HepG2 (cell line): ENCODE results near the gene NDUFA8. TPM values are rescaled to one million over a fixed set of nuclear protein-coding genes. Genes with fewer than 3 reads are reported as not detected.

Source experiments
- ATAC-seq: fragments of 200-7000 bp; cut with Tn5 transposase; 3 replicates; pipeline ENCODE4 v1.9.1; 2020; ENCODE audit warnings: mild to moderate bottlenecking, moderate library complexity
- BruUV-seq: library from RNA; stranded (reverse); fragments of 400-500 nt; replicated peaks from 2 replicates; lab custom pipeline; 2021; lab: Mats Ljungman, UMichigan
- CTCF ChIA-PET: fragments of 300-600 bp; formaldehyde crosslinking; extraction: SDS; loops from one replicate; lab custom pipeline; 2021; ENCODE audit warnings: low total read pairs, inconsistent platforms, low intra/inter-chr PET ratio; lab: Yijun Ruan, JAX
- POLR2A ChIA-PET: fragments of 350-600 bp; sonication (Branson Sonifier 250); formaldehyde crosslinking; loops from one replicate; lab custom pipeline; 2020; ENCODE audit warnings: antibody characterized with exemption, inconsistent platforms; lab: Yijun Ruan, JAX
- DNase-seq: peaks from one replicate; pipeline ENCODE4 v3.0.0-alpha.2; 2015; ENCODE audit warnings: low spot score
- FAIRE-seq: peaks from 3 replicates; lab custom pipeline; 2011; peaks lifted over from hg19 to GRCh38; lab: Jason Lieb, UNC
- H2AFZ ChIP-seq: one replicate; pipeline ENCODE4 v1.6.1; 2011; ENCODE audit warnings: low read length, inconsistent platforms
- H3K27ac ChIP-seq: fragments of 300-600 bp; 3 replicates; pipeline ENCODE4 v1.8.0; 2011; ENCODE audit warnings: mixed run types, mild to moderate bottlenecking, mixed read lengths, low read length, inconsistent platforms; ENCODE audit not compliant: insufficient read depth; ENCODE audit errors: extremely low read length
- H3K27me3 ChIP-seq, 2 experiments: fragments of 200-600 bp in 1 of 2; 2 replicates in 1 of 2; 3 replicates in 1 of 2; pipeline versions ENCODE4 v1.6.0 to v1.8.0; 2011; ENCODE audit warnings: low read length in 2 of 2, mild to moderate bottlenecking in 2 of 2, moderate library complexity in 2 of 2, inconsistent platforms in 1 of 2; ENCODE audit not compliant: insufficient read depth in 2 of 2, control insufficient read depth in 1 of 2
- H3K36me3 ChIP-seq, 2 experiments: fragments of 200-600 bp in 1 of 2; replicated peaks in 1 of 2; 2 replicates in 1 of 2; 3 replicates in 1 of 2; pipeline versions ENCODE4 v1.5.1 to v1.8.0; 2011; ENCODE audit warnings: low read length in 2 of 2, inconsistent platforms in 1 of 2; ENCODE audit not compliant: insufficient read depth in 2 of 2, control insufficient read depth in 1 of 2
- H3K4me1 ChIP-seq: 2 replicates; pipeline ENCODE4 v1.5.1; 2012; ENCODE audit warnings: low read length, inconsistent platforms; ENCODE audit not compliant: insufficient read depth
- H3K4me2 ChIP-seq: 2 replicates; pipeline ENCODE4 v1.6.0; 2011; ENCODE audit warnings: low read depth, low read length, inconsistent platforms
- H3K4me3 ChIP-seq, 3 experiments: fragments of 200-600 bp in 1 of 3; sonication (generic), shearing (Covaris generic) in 1 of 3; replicated peaks in 1 of 3; 2 replicates each; pipeline ENCODE4 v1.5.1; 2011 to 2016; ENCODE audit warnings: low read length in 3 of 3, inconsistent platforms in 2 of 3, low read depth in 2 of 3, mild to moderate bottlenecking in 2 of 3, control low read depth in 1 of 3, mixed read lengths in 1 of 3; ENCODE audit not compliant: insufficient read depth in 1 of 3
- H3K79me2 ChIP-seq: one replicate; pipeline ENCODE4 v1.6.1; 2011; ENCODE audit warnings: low read length, inconsistent platforms; ENCODE audit not compliant: insufficient read depth
- H3K9ac ChIP-seq: 2 replicates; pipeline ENCODE4 v1.6.0; 2011; ENCODE audit warnings: mild to moderate bottlenecking, low read depth, low read length, inconsistent platforms; ENCODE audit not compliant: insufficient read depth
- H3K9me3 ChIP-seq: 2 replicates; pipeline ENCODE4 v1.5.1; 2012; ENCODE audit warnings: mild to moderate bottlenecking, low read length
- H4K20me1 ChIP-seq: 2 replicates; pipeline ENCODE4 v1.6.0; 2011; ENCODE audit warnings: inconsistent platforms, mild to moderate bottlenecking, low read length, moderate library complexity; ENCODE audit not compliant: insufficient read depth
- MIER2 ChIP-seq: IDR thresholded peaks from 2 replicates; pipeline ENCODE4 v1.6.1; 2016; ENCODE audit warnings: missing biosample characterization, missing genetic modification reagents
- PTBP1 ChIP-seq: fragments of 200-400 bp; formaldehyde crosslinking; IDR thresholded peaks from 2 replicates; pipeline ENCODE4 v1.6.1; 2018; ENCODE audit warnings: low read length, low read depth; ENCODE audit not compliant: poor library complexity, severe bottlenecking
- SNAI1 ChIP-seq: sonication (generic); formaldehyde crosslinking; IDR thresholded peaks from 2 replicates; pipeline ENCODE4 v1.5.0; 2020; ENCODE audit warnings: mild to moderate bottlenecking, missing genetic modification reagents, borderline replicate concordance
- SNAPC2 ChIP-seq: sonication (generic); formaldehyde crosslinking; IDR thresholded peaks from 2 replicates; pipeline ENCODE4 v1.8.1; 2022; ENCODE audit warnings: mild to moderate bottlenecking, missing genetic modification reagents
- ZBTB21 ChIP-seq: sonication (generic); formaldehyde crosslinking; IDR thresholded peaks from 2 replicates; pipeline ENCODE4 v1.4.0; 2020; ENCODE audit warnings: missing genetic modification reagents
- ZBTB26 ChIP-seq: IDR thresholded peaks from 2 replicates; pipeline ENCODE4 v1.6.1; 2016; ENCODE audit warnings: missing compliant biosample characterization, missing genetic modification reagents, borderline replicate concordance
- ZNF10 ChIP-seq: sonication (generic); formaldehyde crosslinking; IDR thresholded peaks from 2 replicates; pipeline ENCODE4 v1.4.0; 2020; ENCODE audit warnings: mild to moderate bottlenecking, low read depth, missing genetic modification reagents, borderline replicate concordance
- ZNF282 ChIP-seq: fragments of 450-650 bp; IDR thresholded peaks from 2 replicates; pipeline ENCODE4 v1.6.1; 2018; ENCODE audit not compliant: partially characterized antibody
- ZNF318 ChIP-seq: sonication (generic); formaldehyde crosslinking; IDR thresholded peaks from 2 replicates; pipeline ENCODE4 v1.4.0; 2020; ENCODE audit warnings: mild to moderate bottlenecking, missing genetic modification reagents
- ZNF496 ChIP-seq: sonication (generic); formaldehyde crosslinking; IDR thresholded peaks from 2 replicates; pipeline ENCODE4 v1.8.1; 2023; ENCODE audit warnings: mild to moderate bottlenecking, moderate library complexity, missing genetic modification reagents; ENCODE audit not compliant: insufficient replicate concordance
- ZNF737 ChIP-seq: sonication (generic); formaldehyde crosslinking; IDR thresholded peaks from 2 replicates; pipeline ENCODE4 v1.5.0; 2020; ENCODE audit warnings: missing genetic modification reagents, mild to moderate bottlenecking, borderline replicate concordance
- ZNF761 ChIP-seq: sonication (generic); formaldehyde crosslinking; conservative IDR thresholded peaks from 2 replicates; pipeline ENCODE4 v1.4.0; 2020; ENCODE audit warnings: mild to moderate bottlenecking, missing genetic modification reagents
- ZNF775 ChIP-seq: sonication (generic); formaldehyde crosslinking; IDR thresholded peaks from 2 replicates; pipeline ENCODE4 v1.4.0; 2020; ENCODE audit warnings: missing genetic modification reagents, mild to moderate bottlenecking, moderate library complexity, borderline replicate concordance
- ZNF784 ChIP-seq: sonication (generic); formaldehyde crosslinking; IDR thresholded peaks from 2 replicates; pipeline ENCODE4 v1.5.1; 2020; ENCODE audit warnings: missing genetic modification reagents, mild to moderate bottlenecking, borderline replicate concordance
- ZNF816 ChIP-seq: sonication (generic); formaldehyde crosslinking; IDR thresholded peaks from 2 replicates; pipeline ENCODE4 v1.8.0; 2022; ENCODE audit warnings: missing genetic modification reagents, mild to moderate bottlenecking, borderline replicate concordance
- WGBS: methylation state at CpG from one replicate; pipeline ENCODE4 v1.1.6; 2017; ENCODE audit warnings: low lambda C conversion rate; 5-methylcytosine and 5-hydroxymethylcytosine counted together
- in situ Hi-C: cut with HindIII; loops from 2 replicates; pipeline ENCODE4 v1.10.0; 2017; ENCODE audit warnings: low pct_unique_long_range_greater_than_20kb; ENCODE audit not compliant: extremely low pct_ligation_motif_present
- intact Hi-C: fragments of 100-400 bp; cut with micrococcal nuclease; formaldehyde crosslinking; loops from one replicate; pipeline ENCODE4 v1.10.0; 2022; ENCODE audit not compliant: unreplicated experiment
- polyA plus RNA-seq, 8 experiments: library from polyadenylated mRNA; depleted of rRNA in 3 of 8; stranded (reverse) in 7 of 8; unstranded in 1 of 8; fragments of >200 nt; fragmentation: Illumina TruSeq in 4 of 8; extraction: Trizol in 4 of 8; gene quantifications; 2 replicates each; pipeline versions ENCODE4 v1.2.1 to v1.2.3, GENCODE V29; 2011 to 2016; ENCODE audit warnings: low read depth in 4 of 8, missing spikeins in 1 of 8, mixed read lengths in 1 of 8; ENCODE audit not compliant: insufficient read depth in 1 of 8
- total RNA-seq, 5 experiments: library from RNA; depleted of rRNA; stranded (reverse); fragments of >200 nt; fragmentation: Illumina TruSeq; extraction: Trizol; gene quantifications; 2 replicates each; pipeline ENCODE4 v1.2.3, GENCODE V29; 2016; ENCODE audit warnings: low read depth in 1 of 5

The NDUFA8 gene
- total and polyA plus RNA-seq, 2 of the 13 experiments (the other 11 are each of a cell fraction or from before 2014, with no cell fraction given) = 68.6 to 71.7 TPM

- ATAC-seq (no peak), DNase-seq (no peak), FAIRE-seq (no peak)
- no peak overlapping the region for H3K27ac ChIP-seq
- no peaks in the 10 kb centered on the region for H3K36me3 ChIP-seq
- ChIA-PET CTCF (no interaction called here), POLR2A (no interaction called here)
- no peaks in the 10 kb centered on the region for H3K9me3 ChIP-seq
- H2AFZ ChIP-seq = no peak overlapping the region
- H4K20me1 ChIP-seq = no peaks in the 10 kb centered on the region
- H3K9ac ChIP-seq = no peak overlapping the region
- no peak overlapping the region for H3K4me2 ChIP-seq
- no peaks in the 10 kb centered on the region for H3K79me2 ChIP-seq
- in situ Hi-C loops = loop anchor here (5.0 kb wide), 1 partner anchor 62 kb away; no protein-coding TSS in a partner anchor
- no peak overlapping the region for H3K4me3 ChIP-seq
- intact Hi-C loops = no loop called here
- BruUV-seq = no TSS peak
- WGBS = 90% methylated on average over 5 of the region's 5 CpGs
- no peaks in the 10 kb centered on the region for H3K4me1 ChIP-seq
- peaks cover 2 to 3% of the 10 kb centered on the region in 2 experiments; a peak in 1 of 5 replicates for H3K27me3 ChIP-seq
- no peak for TF ChIP-seq ZNF816 (CRISPR knock-in tag)
- no peak for TF ChIP-seq SNAPC2 (CRISPR knock-in tag)
- TF ChIP-seq PTBP1 = no peak
- TF ChIP-seq MIER2 = no peak
- no peak for TF ChIP-seq SNAI1 (CRISPR knock-in tag)
- no peak for TF ChIP-seq ZBTB26 (CRISPR knock-in tag)
- no peak for TF ChIP-seq ZNF784
- no peak for TF ChIP-seq ZNF318 (CRISPR knock-in tag)
- TF ChIP-seq ZNF737 (CRISPR knock-in tag) = no peak
- TF ChIP-seq ZBTB21 (CRISPR knock-in tag) = no peak
- TF ChIP-seq ZNF282 = no peak
- no peak for TF ChIP-seq ZNF10 (CRISPR knock-in tag)
- no peak for TF ChIP-seq ZNF761 (CRISPR knock-in tag)
- no peak for TF ChIP-seq ZNF496 (CRISPR knock-in tag)
- TF ChIP-seq ZNF775 = no peak
These were observed 44.5 kb upstream of the NDUFA8 start for GRCh38 chr9:122204055-122204454.
